Esophagus squamous epithelium (tissue), 4 donors: Measurements from ENCODE around the gene TNRC6A.

Experiments
- CTCF ChIP-seq, 6 experiments: fragments of 450-650 bp in 4 of 6; fragments of 200-600 bp in 2 of 6; sonication (generic) in 2 of 6; IDR thresholded peaks; one replicate each; pipeline ENCODE4 v1.5.1; 2016 to 2019; ENCODE audit warnings: antibody characterized with exemption in 6 of 6, mild to moderate bottlenecking in 4 of 6, moderate library complexity in 4 of 6
- POLR2A ChIP-seq, 4 donors: fragments of 450-650 bp; IDR thresholded peaks; one replicate each; pipeline ENCODE4 v1.6.1; 2017; ENCODE audit warnings: antibody characterized with exemption in 4 of 4, mild to moderate bottlenecking in 4 of 4, moderate library complexity in 3 of 4

- no peak for TF ChIP-seq CTCF (IDR thresholded peaks at IDR 0.05)
- TF ChIP-seq POLR2A (IDR thresholded peaks at IDR 0.05), result no peak
These were observed 16.1 kb upstream of the TNRC6A start for GRCh38 chr16:24713379-24713778.
